ENCODE data around the gene NKX6-2.
A peak's percentile ranks its signal among the peaks of the same experiment; 100 is the strongest.
"Not testable (repeated sequence)": the region's sequence is repeated elsewhere in the genome, so short reads cannot be mapped to it uniquely, and the experiment has no call there.

The NKX6-2 gene

GRCh38 chr10:132777441-132777840, 8.5 kb downstream of the NKX6-2 start:
- DNase-seq, result no peak

GRCh38 chr10:132776821-132777220, 9.1 kb downstream of the NKX6-2 start:
- DNase-seq, result no peak

- DNase-seq, result no peak
These were observed 9.8 kb downstream of the NKX6-2 start for GRCh38 chr10:132776186-132776585.

GRCh38 chr10:132774902-132775863, 10.8 kb downstream of the NKX6-2 start:
- no peak for DNase-seq

- DNase-seq, result no peak
These were observed 11.6 kb downstream of the NKX6-2 start for GRCh38 chr10:132774181-132774901.

- DNase-seq, result not testable (repeated sequence)
These were observed 13.1 kb downstream of the NKX6-2 start for GRCh38 chr10:132772816-132773215.

- DNase-seq, result no peak
These were observed 15.6 kb downstream of the NKX6-2 start for GRCh38 chr10:132770061-132771021.

- no peak for DNase-seq
These were observed 17.4 kb downstream of the NKX6-2 start for GRCh38 chr10:132768346-132769248.

GRCh38 chr10:132766291-132766690, 19.7 kb downstream of the NKX6-2 start:
- no peak for DNase-seq

GRCh38 chr10:132765435-132765834, 20.5 kb downstream of the NKX6-2 start:
- no peak for DNase-seq

- no peak for DNase-seq
These were observed 21.8 kb downstream of the NKX6-2 start for GRCh38 chr10:132764108-132764507.

GRCh38 chr10:132763545-132763944, 22.4 kb downstream of the NKX6-2 start:
- DNase-seq, result no peak

- DNase-seq, result peak; percentile 20
These were observed 23.7 kb downstream of the NKX6-2 start for GRCh38 chr10:132762267-132762666.

- DNase-seq, result no peak
These were observed 24.4 kb downstream of the NKX6-2 start for GRCh38 chr10:132761395-132762060.

GRCh38 chr10:132758865-132759264, 27.1 kb downstream of the NKX6-2 start:
- DNase-seq, result no peak

GRCh38 chr10:132757171-132757570, 28.8 kb downstream of the NKX6-2 start:
- no peak for DNase-seq

- no peak for DNase-seq
These were observed 29.4 kb downstream of the NKX6-2 start for GRCh38 chr10:132756591-132756990.

- DNase-seq, result no peak
These were observed 30.7 kb downstream of the NKX6-2 start for GRCh38 chr10:132755166-132755711.

- no peak for DNase-seq
These were observed 31.9 kb downstream of the NKX6-2 start for GRCh38 chr10:132754071-132754470.

- DNase-seq, result no peak
These were observed 32.4 kb downstream of the NKX6-2 start for GRCh38 chr10:132753596-132753995.

GRCh38 chr10:132752961-132753360, 33.0 kb downstream of the NKX6-2 start:
- no peak for DNase-seq
